GM12891 (cell line): ENCODE results near the gene MAP2K1.

Experiments
- POLR2A ChIP-seq: IDR thresholded peaks from 2 replicates; pipeline ENCODE4 v1.6.1; 2011; ENCODE audit warnings: low read depth, low read length, control low read depth
- POLR2AphosphoS5 ChIP-seq: IDR thresholded peaks from 2 replicates; pipeline ENCODE4 v1.6.1; 2011; ENCODE audit warnings: low read depth, low read length, control low read depth
- SPI1 ChIP-seq: IDR thresholded peaks from 2 replicates; pipeline ENCODE4 v1.6.1; 2011; ENCODE audit warnings: low read depth, low read length, control low read depth

DNA sequence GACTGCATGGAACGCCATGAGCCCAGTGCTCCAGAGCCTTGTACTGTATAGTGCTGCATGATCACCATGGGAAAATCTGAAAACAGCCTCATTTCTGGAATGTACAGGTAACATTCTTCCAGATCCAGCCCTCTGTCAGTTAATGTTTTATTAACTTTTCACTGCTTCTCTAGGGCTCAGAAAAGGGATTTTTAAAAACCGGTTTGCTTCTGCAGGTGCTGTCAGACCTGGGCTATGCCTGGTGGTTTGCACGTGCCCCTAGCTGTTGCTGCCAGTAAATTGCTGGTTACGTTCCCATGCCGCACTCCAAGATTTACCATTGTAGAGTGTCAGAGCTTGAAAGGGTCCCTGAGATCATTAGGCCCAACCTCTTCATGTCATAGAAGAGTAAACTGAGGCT lies 101.8 kb downstream of the MAP2K1 start:
- TF ChIP-seq SPI1 = no peak
- no peak for TF ChIP-seq POLR2AphosphoS5
- no peak for TF ChIP-seq POLR2A
